ENCODE results near the gene TNFSF8.

DNA sequence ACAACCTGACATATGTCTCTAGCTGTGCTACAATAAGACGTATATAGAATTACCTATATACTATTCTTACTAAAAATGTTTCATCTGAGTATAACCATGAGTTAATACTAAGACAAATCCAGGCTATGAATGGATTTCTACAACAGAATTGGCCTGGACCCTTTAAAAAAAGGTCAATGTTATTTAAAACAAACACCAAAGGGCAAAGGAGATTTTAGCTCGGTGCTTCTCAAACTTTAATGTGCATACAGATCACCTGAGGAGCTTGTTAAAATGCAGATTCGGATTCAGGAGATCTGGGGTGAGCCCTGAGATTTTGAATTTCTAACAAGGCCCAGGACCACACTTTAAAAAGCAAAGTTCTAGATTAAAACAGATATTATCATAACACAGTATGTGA, 6.5 kb downstream of the TNFSF8 start:
- TF ChIP-seq ZNF274 (IDR thresholded peaks at IDR 0.05; ENCODE audit: low read depth, low read length) = no peak
- no peak for TF ChIP-seq YY1 (IDR thresholded peaks at IDR 0.05; ENCODE audit: insufficient read depth, insufficient read length)
- TF ChIP-seq SUZ12 (IDR thresholded peaks at IDR 0.05; ENCODE audit: extremely low read depth, insufficient read depth, insufficient read length) = no peak
